ENCODE measurements around the gene C2orf92.

Gene C2orf92

DNA sequence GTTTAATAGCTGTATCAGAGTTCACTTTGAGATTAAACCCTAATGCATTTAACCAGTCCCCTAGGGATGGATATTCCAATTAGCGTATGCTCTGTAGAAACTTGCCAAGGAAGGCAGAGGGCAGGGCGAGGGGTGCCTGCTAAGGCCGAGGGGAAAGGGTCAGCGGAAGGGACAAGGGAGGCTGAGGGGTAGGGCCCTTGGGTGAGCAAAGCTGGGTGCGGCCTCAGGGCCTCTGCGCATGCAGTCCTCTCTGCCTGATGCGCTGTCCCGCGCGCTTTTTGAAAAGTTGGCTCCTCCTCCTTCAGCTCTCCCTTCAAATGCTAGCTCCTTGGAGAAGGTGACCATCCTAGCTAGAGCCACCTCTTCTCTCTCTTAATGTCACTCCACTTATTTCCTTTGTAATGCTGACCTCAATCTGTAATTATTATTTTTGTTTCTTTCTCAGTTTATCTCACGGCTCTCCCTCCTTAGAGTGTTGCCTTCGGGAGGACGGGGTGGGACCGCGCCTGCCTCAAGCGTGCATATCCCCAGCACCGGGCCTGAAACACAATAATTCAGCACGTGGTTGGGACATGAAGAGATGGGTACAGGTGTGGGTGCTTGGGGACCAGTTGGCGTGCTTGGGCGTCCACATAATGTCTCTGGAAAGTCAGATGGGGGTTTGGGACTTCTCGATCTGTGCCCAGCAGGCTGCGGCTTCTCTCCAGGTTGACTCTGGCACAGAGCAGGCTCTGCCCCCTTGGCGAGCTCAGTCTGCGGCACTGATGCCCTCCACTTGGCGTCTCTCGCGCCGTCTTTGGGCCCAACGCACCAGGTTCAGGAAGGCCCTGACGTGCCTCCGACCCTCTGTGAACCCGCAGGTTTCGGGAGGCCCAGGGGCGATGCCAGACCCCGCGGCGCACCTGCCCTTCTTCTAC, 53.9 kb downstream of the C2orf92 start:
- Histone ChIP-seq H3K4me3 (ENCODE audit: low read depth in 1 of 2, low read length in 1 of 2) (no peak overlapping the region), H3K9me3 (no peaks in the 10 kb centered on the region), H3K27me3 (peaks cover 8% of the 10 kb centered on the region), H3K27ac (no peak overlapping the region), H3K36me3 (no peaks in the 10 kb centered on the region), H3K4me1 (ENCODE audit: control insufficient read depth in 1 of 2, insufficient read depth in 1 of 2, low read depth in 1 of 2, low read length in 1 of 2) (peaks cover 28% of the 10 kb centered on the region in 2 experiments)
- TF ChIP-seq, protein P1, sequence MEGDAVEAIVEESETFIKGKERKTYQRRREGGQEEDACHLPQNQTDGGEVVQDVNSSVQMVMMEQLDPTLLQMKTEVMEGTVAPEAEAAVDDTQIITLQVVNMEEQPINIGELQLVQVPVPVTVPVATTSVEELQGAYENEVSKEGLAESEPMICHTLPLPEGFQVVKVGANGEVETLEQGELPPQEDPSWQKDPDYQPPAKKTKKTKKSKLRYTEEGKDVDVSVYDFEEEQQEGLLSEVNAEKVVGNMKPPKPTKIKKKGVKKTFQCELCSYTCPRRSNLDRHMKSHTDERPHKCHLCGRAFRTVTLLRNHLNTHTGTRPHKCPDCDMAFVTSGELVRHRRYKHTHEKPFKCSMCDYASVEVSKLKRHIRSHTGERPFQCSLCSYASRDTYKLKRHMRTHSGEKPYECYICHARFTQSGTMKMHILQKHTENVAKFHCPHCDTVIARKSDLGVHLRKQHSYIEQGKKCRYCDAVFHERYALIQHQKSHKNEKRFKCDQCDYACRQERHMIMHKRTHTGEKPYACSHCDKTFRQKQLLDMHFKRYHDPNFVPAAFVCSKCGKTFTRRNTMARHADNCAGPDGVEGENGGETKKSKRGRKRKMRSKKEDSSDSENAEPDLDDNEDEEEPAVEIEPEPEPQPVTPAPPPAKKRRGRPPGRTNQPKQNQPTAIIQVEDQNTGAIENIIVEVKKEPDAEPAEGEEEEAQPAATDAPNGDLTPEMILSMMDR (IDR thresholded peaks at IDR 0.05), result no peak

- H3K27me3 ChIP-seq, result peaks cover 8% of the 10 kb centered on the region
- no peak overlapping the region for H3K27ac ChIP-seq
- H3K36me3 ChIP-seq, result no peaks in the 10 kb centered on the region
- TF ChIP-seq, protein P1 (IDR thresholded peaks at IDR 0.05), result no peak
- no peak overlapping the region for H3K4me3 ChIP-seq (ENCODE audit: low read depth in 1 of 2, low read length in 1 of 2)
- peaks cover 21 to 22% of the 10 kb centered on the region in 2 experiments for H3K4me1 ChIP-seq (ENCODE audit: control insufficient read depth in 1 of 2, insufficient read depth in 1 of 2, low read depth in 1 of 2, low read length in 1 of 2)
- H3K9me3 ChIP-seq, result no peaks in the 10 kb centered on the region
Observed at GRCh38 chr2:97724073-97724410, 54.5 kb downstream of the C2orf92 start.

- H3K27ac ChIP-seq, result no peak overlapping the region
- TF ChIP-seq, protein P1 (IDR thresholded peaks at IDR 0.05), result no peak
- no peaks in the 10 kb centered on the region for H3K36me3 ChIP-seq
- peaks cover 8% of the 10 kb centered on the region for H3K27me3 ChIP-seq
- no peak overlapping the region for H3K4me3 ChIP-seq (ENCODE audit: low read depth in 1 of 2, low read length in 1 of 2)
- peaks cover 17% of the 10 kb centered on the region in 2 experiments for H3K4me1 ChIP-seq (ENCODE audit: control insufficient read depth in 1 of 2, insufficient read depth in 1 of 2, low read depth in 1 of 2, low read length in 1 of 2)
- no peaks in the 10 kb centered on the region for H3K9me3 ChIP-seq
Observed at GRCh38 chr2:97724501-97724900, 55.0 kb downstream of the C2orf92 start.

- Histone ChIP-seq H3K36me3 (no peaks in the 10 kb centered on the region), H3K27me3 (peaks cover 8% of the 10 kb centered on the region), H3K9me3 (no peaks in the 10 kb centered on the region), H3K4me3 (ENCODE audit: low read depth in 1 of 2, low read length in 1 of 2) (no peak overlapping the region), H3K4me1 (ENCODE audit: control insufficient read depth in 1 of 2, insufficient read depth in 1 of 2, low read depth in 1 of 2, low read length in 1 of 2) (peaks cover 13 to 14% of the 10 kb centered on the region in 2 experiments), H3K27ac (no peak overlapping the region)
- TF ChIP-seq, protein P1 (IDR thresholded peaks at IDR 0.05), result no peak
Observed at GRCh38 chr2:97724946-97725688, 55.6 kb downstream of the C2orf92 start.

GRCh38 chr2:97726261-97727064, 57.0 kb downstream of the C2orf92 start:
- peaks cover 8% of the 10 kb centered on the region for H3K27me3 ChIP-seq
- no peak overlapping the region for H3K27ac ChIP-seq
- H3K4me1 ChIP-seq (ENCODE audit: control insufficient read depth in 1 of 2, insufficient read depth in 1 of 2, low read depth in 1 of 2, low read length in 1 of 2), result peaks cover 13 to 14% of the 10 kb centered on the region in 2 experiments
- no peaks in the 10 kb centered on the region for H3K9me3 ChIP-seq
- no peak overlapping the region for H3K4me3 ChIP-seq (ENCODE audit: low read depth in 1 of 2, low read length in 1 of 2)
- H3K36me3 ChIP-seq, result no peaks in the 10 kb centered on the region
- TF ChIP-seq, protein P1 (IDR thresholded peaks at IDR 0.05), result no peak
